CD4-positive, alpha-beta T cell treated with Interleukin-15 for 4 hours (primary cell): ENCODE results near the gene NALCN.

Source experiments
- DNase-seq: peaks from one replicate; pipeline ENCODE4 v3.0.0-alpha.2; 2020; ENCODE audit warnings: low spot score

Gene NALCN

DNA sequence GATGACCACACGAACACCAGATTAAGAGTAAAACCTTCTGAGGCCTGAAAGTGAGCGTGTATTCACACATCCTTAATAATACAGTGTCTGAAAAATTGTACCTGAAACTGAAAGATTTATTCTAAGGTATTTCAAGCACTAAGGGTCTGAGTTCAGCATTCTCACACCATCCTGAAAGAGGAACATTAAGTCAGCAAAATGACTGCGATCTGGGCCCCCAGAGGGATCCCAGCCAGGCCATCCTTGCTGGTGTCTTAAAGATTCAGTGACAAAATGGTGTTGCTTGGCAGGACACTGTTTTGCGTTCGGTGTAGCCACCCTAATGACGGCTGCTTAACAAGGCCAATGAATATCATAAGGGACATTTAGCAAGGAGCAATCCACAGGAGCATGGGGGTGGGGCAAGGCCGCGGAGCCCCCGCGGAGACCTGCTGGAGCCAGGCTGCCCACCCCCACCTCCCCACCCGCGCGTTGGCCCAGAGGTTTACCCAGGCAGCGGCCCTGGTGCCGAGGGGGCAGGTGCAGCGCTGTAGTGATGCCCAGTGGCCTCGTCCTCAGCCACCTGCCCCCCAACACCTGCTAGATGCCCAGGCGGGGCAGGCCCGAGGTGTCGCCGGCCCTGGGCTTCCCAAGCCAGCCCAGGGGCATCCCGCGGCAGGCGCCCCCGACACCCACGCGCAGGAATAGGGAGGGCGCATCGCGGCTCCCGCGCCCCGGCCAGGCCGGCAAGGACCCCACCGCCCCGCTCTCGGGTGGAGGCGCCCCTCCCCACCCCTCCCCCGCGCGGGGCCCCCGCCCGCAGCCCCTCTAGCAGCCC, 742 bp downstream of the NALCN start:
- DNase-seq, result no peak

GRCh38 chr13:101412076-101412475, 4.2 kb downstream of the NALCN start:
- no peak for DNase-seq

DNA sequence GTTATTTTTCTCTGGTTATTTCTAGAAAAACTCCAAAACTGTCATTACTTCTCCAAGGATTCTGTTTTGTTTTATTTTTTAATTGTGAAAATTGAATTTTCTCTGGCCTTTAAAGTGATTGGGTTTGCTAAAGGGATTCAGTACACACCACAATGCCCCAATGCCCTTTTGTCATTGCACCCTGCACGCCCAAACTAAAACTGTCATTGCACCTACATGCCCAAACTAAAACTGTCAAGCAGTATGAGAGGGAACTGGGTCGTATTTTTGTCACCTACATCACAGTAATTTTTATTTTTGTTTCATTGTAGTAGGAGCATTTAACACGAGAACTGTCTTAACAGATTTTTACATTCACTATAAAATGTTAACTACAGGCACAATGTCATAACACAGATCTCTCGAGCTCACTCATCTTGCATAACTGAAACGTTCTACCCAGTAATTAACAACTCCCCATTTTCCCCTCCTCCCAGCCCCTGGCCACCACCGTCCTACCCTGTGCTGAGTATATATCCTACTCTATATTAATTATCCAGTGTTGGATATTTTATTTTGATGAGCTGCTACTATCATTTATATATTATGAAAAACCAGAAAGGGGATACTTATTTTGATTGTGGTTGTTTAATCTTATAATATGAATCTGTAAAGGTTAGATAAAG, 7.2 kb downstream of the NALCN start:
- no peak for DNase-seq

DNA sequence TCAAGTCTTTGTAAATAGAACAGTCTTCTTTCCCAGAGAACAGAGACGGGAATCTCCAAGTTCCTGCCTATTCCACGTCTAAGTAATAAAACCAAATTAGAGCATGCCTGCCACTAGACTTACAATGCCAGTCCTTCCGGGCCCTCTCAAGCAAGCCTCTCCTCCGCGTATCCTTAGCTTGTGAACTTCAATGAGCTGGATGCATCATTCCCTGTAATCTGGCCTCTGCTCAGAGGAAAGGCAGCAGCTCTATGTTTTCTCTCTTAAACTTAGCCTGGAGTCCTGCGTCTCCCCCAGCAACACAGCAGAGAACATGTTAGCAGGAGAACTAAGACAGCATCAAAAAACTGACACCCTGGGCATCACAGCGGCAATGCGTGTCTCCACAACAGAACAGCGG, 8.2 kb downstream of the NALCN start:
- DNase-seq, result no peak

DNA sequence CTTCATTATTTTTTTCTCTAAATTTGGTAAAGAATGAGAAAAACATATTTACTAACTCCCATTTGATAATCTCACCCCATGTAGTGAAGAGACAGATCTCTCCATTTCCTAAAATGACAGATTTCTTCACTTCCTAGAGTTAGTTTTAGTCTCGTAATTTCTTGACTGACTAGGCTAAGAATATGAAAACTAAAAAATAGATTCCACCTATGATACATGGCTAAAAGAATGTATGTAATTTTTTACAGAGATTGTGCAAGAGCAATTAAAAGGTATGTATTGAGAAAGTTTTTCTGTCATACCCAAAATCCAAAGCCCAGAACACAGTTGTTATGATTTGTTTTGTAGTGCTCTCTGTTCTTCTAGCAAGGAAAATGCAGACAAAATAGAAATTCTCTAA, 9.5 kb downstream of the NALCN start:
- no peak for DNase-seq

DNA sequence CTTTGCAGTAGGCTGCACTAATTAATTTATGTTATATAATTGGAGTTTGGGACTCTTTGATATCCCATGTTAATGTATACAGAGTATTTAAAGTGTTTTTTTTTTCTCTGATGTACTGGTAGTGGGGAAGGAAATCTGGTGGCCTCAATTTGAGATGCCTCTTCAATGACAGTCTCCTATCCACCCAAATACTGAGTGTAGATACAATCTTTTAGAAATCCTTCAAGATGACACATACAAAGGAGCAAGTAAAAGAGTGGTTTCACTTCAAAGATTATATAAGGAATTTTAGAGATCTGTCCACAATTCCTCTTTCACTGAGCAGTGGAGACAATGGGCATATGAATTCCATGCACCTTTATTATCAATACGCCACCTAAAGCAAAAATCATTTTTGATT, 15.1 kb downstream of the NALCN start:
- no peak for DNase-seq

- no peak for DNase-seq
These were observed 16.9 kb downstream of the NALCN start for GRCh38 chr13:101399365-101399764.

DNA sequence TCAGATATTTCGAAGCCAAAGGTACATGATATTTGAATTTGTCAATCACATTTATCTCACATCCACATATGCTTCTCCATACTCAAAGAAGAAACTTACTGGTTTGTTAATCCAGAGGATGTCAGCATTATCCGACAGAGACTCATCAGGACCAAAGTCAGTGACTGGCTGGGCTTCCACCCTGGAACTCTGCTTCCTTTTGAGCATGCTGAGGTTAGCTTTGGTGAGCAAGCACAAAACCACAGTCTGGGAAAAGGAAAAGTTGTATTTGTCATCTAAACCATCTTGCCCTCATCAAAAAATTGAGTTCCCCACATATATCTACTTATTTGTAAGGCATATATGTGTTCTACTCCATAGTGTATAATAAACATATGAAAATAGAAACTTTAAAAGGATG, 17.4 kb downstream of the NALCN start:
- DNase-seq, result no peak

GRCh38 chr13:101398191-101398590, 18.1 kb downstream of the NALCN start:
- no peak for DNase-seq

DNA sequence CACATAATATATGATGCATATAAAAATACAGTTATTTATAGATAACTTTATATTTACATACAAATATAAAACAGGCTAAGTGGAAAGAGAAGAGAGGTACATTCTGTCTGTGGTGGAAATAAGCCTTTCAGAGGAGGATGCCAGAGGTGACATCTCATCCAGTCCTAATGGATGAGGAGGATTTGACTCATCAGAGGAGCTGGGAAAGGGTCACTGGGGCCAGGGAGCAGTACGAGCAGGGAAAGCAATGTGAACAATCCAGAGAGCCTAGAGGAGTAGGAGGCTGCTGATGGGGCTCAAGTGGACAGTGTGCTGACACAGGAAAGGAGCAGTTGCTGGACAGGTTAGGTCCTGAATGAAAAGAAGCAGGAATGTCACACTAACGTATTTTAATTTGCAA, 18.6 kb downstream of the NALCN start:
- no peak for DNase-seq

GRCh38 chr13:101394605-101395004, 21.7 kb downstream of the NALCN start:
- no peak for DNase-seq

- DNase-seq, result no peak
These were observed 23.2 kb downstream of the NALCN start for GRCh38 chr13:101393140-101393539.

DNA sequence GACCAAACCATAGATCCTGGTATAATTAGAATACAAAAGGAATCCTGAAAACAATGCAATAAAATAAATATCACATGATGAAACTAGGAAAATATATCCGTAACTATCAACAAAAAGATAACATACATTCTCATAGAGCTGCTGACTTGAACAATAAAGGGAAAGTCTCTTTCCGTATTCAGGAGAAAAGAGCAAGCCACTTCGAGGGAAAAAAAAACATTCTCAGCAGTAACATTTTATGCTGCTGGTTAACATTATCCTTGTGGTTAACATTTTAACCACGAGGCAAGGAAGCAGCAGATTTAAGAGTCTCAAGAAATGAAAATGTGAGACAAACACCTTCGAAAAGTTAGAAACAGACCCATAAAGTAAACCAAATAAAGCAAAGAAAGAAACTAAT, 25.8 kb downstream of the NALCN start:
- DNase-seq, result no peak

DNA sequence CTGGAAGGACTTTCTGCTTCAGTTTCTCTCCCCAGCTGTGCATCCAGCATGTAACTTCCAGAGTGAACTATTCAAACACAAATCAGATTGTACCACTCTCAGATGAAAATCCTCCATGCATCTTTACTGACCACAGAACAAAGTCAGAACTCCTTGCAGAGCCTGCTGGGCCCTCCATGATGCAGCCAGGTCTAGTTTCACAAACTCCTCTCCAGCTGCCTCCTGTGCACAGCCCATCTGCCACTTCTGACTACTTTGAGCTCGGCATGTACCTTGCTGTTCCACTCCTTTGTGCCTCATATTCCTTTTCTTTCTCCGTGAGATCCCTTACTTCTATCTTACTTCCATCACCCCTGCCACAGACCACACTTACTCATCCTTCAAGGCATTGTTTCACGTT, 31.4 kb downstream of the NALCN start:
- no peak for DNase-seq

GRCh38 chr13:101383595-101383994, 32.7 kb downstream of the NALCN start:
- DNase-seq, result no peak

DNA sequence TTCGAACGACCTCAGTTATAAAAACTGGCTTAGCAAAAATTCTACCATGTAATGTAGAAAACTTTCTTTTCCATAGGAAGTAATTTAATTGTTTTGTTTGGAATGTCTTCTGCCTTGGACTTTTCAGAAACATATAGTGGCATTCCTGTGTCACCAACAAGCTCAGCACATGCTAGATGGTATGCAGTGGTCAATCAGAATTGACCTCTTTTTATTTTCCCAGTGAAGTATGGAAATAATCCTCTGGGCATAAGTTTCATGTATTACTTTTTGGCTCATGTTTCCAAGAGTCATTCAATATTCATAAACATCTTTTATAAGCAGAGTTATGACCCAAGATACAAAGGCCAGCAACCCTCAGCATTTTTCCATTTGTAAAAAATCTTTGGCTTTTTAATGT, 33.6 kb downstream of the NALCN start:
- DNase-seq, result no peak

DNA sequence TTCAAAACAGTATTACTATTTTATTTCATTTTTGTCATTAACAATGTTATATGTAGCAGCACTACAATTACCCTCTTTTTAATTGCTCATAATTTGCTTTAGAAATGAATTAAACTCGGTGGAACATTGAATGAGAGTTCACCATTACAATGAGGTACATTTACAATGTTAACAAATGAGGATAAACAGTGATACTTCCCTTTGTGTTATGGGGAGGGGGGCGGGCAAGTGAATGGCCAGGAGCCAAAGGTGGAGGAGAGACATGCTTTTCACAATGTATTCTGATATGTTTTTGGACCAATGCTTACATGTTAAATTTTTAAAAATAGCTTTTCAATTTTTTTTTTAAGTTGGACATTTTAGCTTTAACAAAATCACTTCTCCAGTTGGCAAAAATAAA, 34.2 kb downstream of the NALCN start:
- DNase-seq, result no peak

GRCh38 chr13:101360525-101360924, 55.8 kb downstream of the NALCN start:
- no peak for DNase-seq

DNA sequence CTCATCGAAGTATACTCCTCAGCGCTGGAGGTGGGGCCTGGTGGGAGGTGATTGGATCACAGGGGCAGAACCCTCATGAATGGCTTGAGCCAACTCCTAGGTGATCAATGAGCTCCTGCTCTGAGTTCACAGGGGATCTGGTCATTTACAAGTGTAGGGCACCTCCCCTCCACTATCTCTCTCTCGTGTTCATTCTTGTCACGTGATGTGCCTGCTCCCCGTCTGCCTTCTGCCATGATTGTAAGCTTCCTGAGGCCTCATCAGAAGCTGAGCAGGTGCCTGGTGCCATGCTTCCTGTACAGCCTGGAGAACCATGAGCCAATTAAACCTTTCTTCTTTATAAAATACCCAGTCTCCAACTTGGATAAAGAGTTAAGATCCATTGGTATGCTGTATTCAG, 61.4 kb downstream of the NALCN start:
- DNase-seq, result no peak

- no peak for DNase-seq
These were observed 69.2 kb downstream of the NALCN start for GRCh38 chr13:101346942-101347728.

DNA sequence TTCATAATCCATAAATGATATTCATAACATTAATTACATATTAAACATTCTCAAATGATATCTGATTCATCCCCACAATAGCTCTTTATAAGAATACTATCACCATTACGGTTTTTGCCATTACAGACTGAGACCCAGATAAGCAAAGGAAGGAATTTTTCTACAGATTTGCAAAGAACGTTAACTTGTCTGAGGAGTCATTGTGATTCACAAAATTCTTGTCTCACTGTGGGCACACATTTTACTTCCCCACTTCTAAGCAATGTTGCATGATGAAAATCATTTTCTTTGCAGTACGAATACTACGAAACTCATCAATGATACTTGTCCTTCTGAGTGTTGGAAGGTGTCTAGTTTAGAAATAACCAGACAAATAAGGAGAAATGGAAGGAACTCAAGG, 70.1 kb downstream of the NALCN start:
- no peak for DNase-seq

GRCh38 chr13:101343128-101343787, 73.0 kb downstream of the NALCN start:
- no peak for DNase-seq

DNA sequence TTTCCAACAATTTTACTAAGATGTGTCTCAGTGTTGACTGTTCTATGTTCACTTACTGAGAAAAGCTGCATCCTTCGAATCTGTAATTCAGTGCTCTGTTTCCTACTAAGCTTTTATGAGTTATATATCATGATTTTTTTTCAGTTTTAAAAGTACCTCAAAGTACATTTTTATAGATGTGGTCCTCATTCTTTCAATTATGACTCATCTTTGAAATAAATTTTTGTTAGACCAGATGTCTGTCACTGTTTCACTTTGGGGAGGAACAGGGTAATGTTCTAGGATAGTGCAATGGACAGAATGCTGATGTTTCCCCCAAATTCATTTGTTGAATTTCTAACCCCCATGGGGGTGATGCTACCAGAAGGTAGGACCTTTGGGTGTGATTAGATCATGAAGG, 74.8 kb downstream of the NALCN start:
- DNase-seq, result no peak
